ENCODE results near the gene ZNF593.

- TF ChIP-seq CREM (IDR thresholded peaks at IDR 0.05; ENCODE audit: low read depth) (no peak), RFX5 (IDR thresholded peaks at IDR 0.05; ENCODE audit: low read depth, low read length) (no peak), E2F8 (IDR thresholded peaks at IDR 0.05; ENCODE audit: low read depth, partially characterized antibody) (no peak), POLR2A (IDR thresholded peaks at IDR 0.05; ENCODE audit: low read depth, low read length) (no peak), ATF7 (IDR thresholded peaks at IDR 0.05; ENCODE audit: low read depth) (no peak), FOXM1 (IDR thresholded peaks at IDR 0.05; ENCODE audit: low read depth, low read length) (no peak), CHD4 (IDR thresholded peaks at IDR 0.05) (no peak), KDM1A (IDR thresholded peaks at IDR 0.05; ENCODE audit: borderline replicate concordance) (no peak), RELA (IDR thresholded peaks at IDR 0.05; ENCODE audit: borderline replicate concordance, partially characterized antibody) (no peak), CTCF (IDR thresholded peaks at IDR 0.05 in 2 of 3, conservative IDR thresholded peaks at IDR 0.05 in 1 of 3; ENCODE audit: control insufficient read depth in 2 of 3, extremely low read depth in 1 of 3, insufficient read depth in 1 of 3, low read depth in 3 of 3, low read length in 3 of 3) (no peak), POLR2AphosphoS2 (IDR thresholded peaks at IDR 0.05; ENCODE audit: low read depth, low read length) (no peak), SIX5 (IDR thresholded peaks at IDR 0.05; ENCODE audit: low read depth, low read length, severe bottlenecking) (no peak)
Measured at GRCh38 chr1:26218906-26219494, 49.3 kb downstream of the ZNF593 start.
